Measurements from ENCODE around the gene TRRAP.
A peak's percentile ranks its signal among the peaks of the same experiment; 100 is the strongest.

Gene TRRAP

DNA sequence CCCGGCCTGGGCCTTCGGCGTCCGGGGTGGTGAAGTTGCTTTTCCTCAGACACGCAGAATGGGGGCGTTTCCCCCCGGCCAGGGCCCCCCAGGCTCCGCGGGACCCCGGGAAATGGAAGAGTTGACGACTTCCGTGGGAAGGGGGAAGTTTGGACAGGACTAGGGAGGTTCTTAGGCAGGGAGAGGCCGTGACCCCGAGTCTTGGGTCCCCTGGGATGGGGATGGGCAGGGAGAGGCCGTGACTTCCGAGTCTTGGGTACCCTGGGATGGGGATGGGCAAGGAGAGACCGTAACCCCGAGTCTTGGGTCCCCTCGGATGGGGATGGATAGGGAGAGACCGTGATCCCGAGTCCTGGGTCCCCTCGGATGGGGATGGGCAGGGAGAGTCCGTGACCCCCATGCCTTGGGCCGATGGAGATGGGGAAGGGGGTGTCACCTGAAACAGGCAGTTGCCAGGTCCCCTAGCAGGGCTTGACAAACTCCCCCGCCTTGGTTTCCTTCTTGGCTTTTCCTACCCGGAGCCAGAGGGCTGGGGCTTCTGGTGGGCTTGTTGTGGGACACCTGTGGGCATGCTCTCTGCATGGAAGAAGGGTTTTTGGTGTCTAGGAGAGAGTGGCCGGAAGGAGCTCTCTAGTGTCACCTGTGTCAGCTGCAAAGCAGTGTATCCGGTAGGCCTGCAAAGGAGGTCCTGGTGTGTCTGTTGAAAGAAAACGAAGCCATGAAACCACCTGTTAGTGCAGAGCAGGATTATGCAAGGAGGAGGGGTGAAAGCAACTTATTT lies 1.1 kb downstream of the TRRAP start:
- DNase-seq (ENCODE audit: low read depth) = peak; percentile 27
- H3K4me3 ChIP-seq (ENCODE audit: low read depth, low read length) = peak overlapping the region; percentile 96
- TF ChIP-seq, protein P1, sequence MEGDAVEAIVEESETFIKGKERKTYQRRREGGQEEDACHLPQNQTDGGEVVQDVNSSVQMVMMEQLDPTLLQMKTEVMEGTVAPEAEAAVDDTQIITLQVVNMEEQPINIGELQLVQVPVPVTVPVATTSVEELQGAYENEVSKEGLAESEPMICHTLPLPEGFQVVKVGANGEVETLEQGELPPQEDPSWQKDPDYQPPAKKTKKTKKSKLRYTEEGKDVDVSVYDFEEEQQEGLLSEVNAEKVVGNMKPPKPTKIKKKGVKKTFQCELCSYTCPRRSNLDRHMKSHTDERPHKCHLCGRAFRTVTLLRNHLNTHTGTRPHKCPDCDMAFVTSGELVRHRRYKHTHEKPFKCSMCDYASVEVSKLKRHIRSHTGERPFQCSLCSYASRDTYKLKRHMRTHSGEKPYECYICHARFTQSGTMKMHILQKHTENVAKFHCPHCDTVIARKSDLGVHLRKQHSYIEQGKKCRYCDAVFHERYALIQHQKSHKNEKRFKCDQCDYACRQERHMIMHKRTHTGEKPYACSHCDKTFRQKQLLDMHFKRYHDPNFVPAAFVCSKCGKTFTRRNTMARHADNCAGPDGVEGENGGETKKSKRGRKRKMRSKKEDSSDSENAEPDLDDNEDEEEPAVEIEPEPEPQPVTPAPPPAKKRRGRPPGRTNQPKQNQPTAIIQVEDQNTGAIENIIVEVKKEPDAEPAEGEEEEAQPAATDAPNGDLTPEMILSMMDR (IDR thresholded peaks at IDR 0.05; ENCODE audit: control insufficient read depth, extremely low read depth, insufficient read depth) = peak; percentile 57

DNA sequence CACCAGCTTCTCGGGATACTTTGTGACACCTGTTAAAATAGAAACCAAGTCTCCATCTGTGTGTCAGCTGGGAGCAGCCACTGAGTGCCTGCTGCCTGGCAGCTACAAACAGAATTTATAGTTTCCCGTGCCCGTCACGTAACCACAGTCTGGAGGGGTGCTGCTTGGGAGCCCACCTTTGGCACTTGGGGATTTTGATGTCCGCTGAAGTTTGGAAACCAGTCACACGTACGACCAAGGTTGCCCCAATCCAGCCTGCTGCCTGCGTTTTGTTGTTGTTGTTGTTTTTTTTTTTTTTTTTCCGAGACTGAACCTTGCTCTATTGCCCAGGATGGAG lies 1.6 kb downstream of the TRRAP start:
- TF ChIP-seq, protein P1 (IDR thresholded peaks at IDR 0.05; ENCODE audit: control insufficient read depth, extremely low read depth, insufficient read depth) = no peak
- H3K4me3 ChIP-seq (ENCODE audit: low read depth, low read length) = peak overlapping the region; percentile 96
- no peak for DNase-seq (ENCODE audit: low read depth)

DNA sequence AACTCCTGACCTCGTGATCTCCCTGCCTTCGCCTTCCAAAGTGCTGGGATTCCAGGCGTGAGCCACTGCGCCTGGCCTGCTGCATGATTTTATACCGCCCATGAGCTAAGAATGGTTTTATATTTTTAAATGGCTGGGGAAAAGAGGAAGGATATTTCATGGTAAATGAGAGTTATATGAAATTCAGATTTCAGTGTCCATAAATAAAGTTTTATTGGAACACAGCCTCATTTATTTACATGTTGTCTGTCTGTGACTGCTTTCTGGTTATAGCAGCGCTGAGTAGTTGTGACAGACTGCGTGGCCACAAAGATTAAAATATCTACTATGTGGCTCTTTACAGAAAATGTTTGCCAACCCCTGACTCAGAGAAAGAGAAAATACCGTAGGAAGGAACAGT lies 2.2 kb downstream of the TRRAP start:
- peak overlapping the region; percentile 96 for H3K4me3 ChIP-seq (ENCODE audit: low read depth, low read length)
- TF ChIP-seq, protein P1 (IDR thresholded peaks at IDR 0.05; ENCODE audit: control insufficient read depth, extremely low read depth, insufficient read depth) = no peak
- DNase-seq (ENCODE audit: low read depth) = no peak

DNA sequence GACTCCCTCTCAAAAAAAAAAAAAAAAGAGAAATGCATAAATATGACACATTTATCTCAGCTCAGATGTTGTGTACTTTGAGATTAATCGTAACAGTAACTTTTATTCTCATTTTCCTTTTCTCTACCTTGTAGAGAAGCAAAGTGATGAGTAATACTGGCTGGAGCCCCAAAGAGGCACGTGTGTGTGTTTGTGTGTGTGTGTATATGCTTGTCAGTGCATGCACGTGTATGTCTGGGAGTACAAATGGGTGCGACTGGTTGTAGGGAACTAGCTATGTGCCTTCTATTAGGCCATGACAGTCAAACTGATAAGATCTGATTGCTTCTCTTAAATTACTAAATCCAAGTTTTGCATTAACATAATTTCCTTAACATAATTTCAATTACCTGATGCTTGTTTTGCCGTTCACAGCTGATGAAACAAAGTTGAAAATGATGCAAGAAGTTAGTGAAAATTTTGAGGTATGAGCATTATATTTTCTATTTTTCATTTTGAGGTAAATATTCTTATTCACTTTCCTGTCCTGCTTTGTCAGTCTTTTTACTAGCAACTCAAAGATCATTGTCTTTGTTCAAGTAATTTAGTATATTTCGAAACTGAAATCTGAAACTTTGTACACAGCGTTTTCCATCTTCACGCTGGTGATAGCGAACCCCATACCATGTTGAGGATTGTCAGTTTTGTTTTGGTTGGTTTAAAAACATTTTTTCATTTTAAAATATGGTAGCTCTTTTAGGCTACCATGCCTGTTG lies 3.4 kb downstream of the TRRAP start:
- TF ChIP-seq, protein P1 (IDR thresholded peaks at IDR 0.05; ENCODE audit: control insufficient read depth, extremely low read depth, insufficient read depth) = no peak
- no peak overlapping the region for H3K4me3 ChIP-seq (ENCODE audit: low read depth, low read length)
- DNase-seq (ENCODE audit: low read depth) = no peak

DNA sequence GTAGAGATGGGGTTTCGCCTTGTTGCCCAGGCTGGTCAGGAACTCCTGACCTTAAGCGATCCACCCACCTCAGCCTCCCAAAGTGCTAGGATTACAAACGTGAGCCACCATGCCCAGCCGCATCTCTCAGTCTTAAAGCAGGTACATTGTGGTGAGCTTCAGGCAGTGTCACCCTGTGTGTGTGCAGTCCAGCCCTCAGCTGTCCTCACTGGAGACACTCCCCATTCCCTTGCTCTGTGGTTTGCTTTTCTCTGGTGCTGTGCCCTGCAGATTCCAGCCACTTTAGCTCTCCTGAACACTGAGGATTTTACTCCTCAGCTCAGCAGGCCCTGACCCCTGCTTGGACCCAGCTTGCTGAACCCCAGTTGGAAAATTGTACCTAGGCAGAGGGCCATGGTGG lies 6.1 kb downstream of the TRRAP start:
- TF ChIP-seq, protein P1 (IDR thresholded peaks at IDR 0.05; ENCODE audit: control insufficient read depth, extremely low read depth, insufficient read depth) = no peak
- no peak for DNase-seq (ENCODE audit: low read depth)
- H3K4me3 ChIP-seq (ENCODE audit: low read depth, low read length) = no peak overlapping the region

DNA sequence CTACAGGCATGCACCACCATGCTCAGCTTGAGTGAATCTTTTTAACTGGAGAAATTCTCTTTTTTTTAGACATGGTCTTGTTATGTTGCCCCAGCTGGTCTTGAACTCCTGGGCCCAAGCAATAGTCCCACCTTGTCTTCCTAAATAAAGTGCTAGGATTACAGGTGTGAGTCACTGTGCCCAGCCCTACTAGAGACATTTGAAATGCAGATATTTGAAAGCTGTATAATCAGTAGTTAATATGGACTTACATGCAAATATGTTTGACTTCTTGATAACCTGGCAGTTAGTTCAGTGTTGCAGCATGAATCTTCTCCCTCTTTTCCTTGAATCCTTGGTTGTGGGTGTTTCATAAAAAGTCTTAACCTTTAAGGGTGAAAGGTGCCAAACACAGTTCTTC lies 8.7 kb downstream of the TRRAP start:
- no peak overlapping the region for H3K4me3 ChIP-seq (ENCODE audit: low read depth, low read length)
- TF ChIP-seq, protein P1 (IDR thresholded peaks at IDR 0.05; ENCODE audit: control insufficient read depth, extremely low read depth, insufficient read depth) = no peak
- no peak for DNase-seq (ENCODE audit: low read depth)

Data from LNCaP clone FGC (cell line).